Neural cell (in vitro differentiated cells): ENCODE results near the gene DST. TPM values are rescaled to one million over a fixed set of nuclear protein-coding genes. Genes with fewer than 3 reads are reported as not detected.

Source experiments
- H2AFZ ChIP-seq: fragments of 200-600, 300-800 bp; sonication (generic), shearing (Covaris generic); 2 replicates; pipeline ENCODE4 v1.6.0; 2014; ENCODE audit warnings: low read depth, mild to moderate bottlenecking, antibody characterized with exemption, low read length, moderate library complexity
- H3F3A ChIP-seq: fragments of 200-600 bp; shearing (Covaris generic); 2 replicates; pipeline ENCODE4 v1.6.1; 2016; ENCODE audit warnings: mild to moderate bottlenecking, moderate library complexity, mixed read lengths, antibody characterized with exemption, low read length; ENCODE audit not compliant: insufficient read depth, poor library complexity, severe bottlenecking
- H3K27ac ChIP-seq: fragments of 200-600, 300-800 bp; sonication (generic), shearing (Covaris generic); 2 replicates; pipeline ENCODE4 v1.5.1; 2014; ENCODE audit warnings: mild to moderate bottlenecking, low read length, moderate library complexity
- H3K27me3 ChIP-seq: fragments of 300-800, 200-600 bp; sonication (generic), shearing (Covaris generic); 2 replicates; pipeline ENCODE4 v1.6.0; 2014; ENCODE audit warnings: mild to moderate bottlenecking, low read depth, low read length, moderate library complexity; ENCODE audit not compliant: insufficient read depth
- H3K36me3 ChIP-seq: fragments of 300-800, 200-600 bp; sonication (generic), shearing (Covaris generic); 2 replicates; pipeline ENCODE4 v1.5.1; 2014; ENCODE audit warnings: mild to moderate bottlenecking, antibody characterized with exemption, low read length, moderate library complexity; ENCODE audit not compliant: insufficient read depth
- H3K4me2 ChIP-seq: fragments of 300-800, 200-600 bp; sonication (generic), shearing (Covaris generic); 2 replicates; pipeline ENCODE4 v1.6.0; 2014; ENCODE audit warnings: mild to moderate bottlenecking, low read length
- H3K4me3 ChIP-seq: fragments of 300-800, 200-600 bp; sonication (generic), shearing (Covaris generic); 2 replicates; pipeline ENCODE4 v1.5.1; 2014; ENCODE audit warnings: mild to moderate bottlenecking, low read length, moderate library complexity
- H3K79me2 ChIP-seq: fragments of 200-600 bp; shearing (Covaris generic); replicated peaks from 2 replicates; pipeline ENCODE4 v1.6.0; 2014; ENCODE audit warnings: mild to moderate bottlenecking, low read length, moderate library complexity; ENCODE audit not compliant: insufficient read depth
- H3K9ac ChIP-seq: fragments of 300-800, 200-600 bp; sonication (generic), shearing (Covaris generic); 2 replicates; pipeline ENCODE4 v1.6.1; 2016; ENCODE audit warnings: mild to moderate bottlenecking, low read length, mixed read lengths
- H3K9me2 ChIP-seq: fragments of 200-600 bp; shearing (Covaris generic); 2 replicates; pipeline ENCODE4 v1.6.1; 2016; ENCODE audit warnings: mild to moderate bottlenecking, low read length, mixed read lengths; ENCODE audit not compliant: insufficient read depth
- H3K9me3 ChIP-seq: fragments of 200-600, 300-800 bp; sonication (generic), shearing (Covaris generic); 2 replicates; pipeline ENCODE4 v1.6.1; 2016; ENCODE audit warnings: mild to moderate bottlenecking, mixed run types, low read length, moderate library complexity, mixed read lengths
- H4K20me1 ChIP-seq: fragments of 200-600 bp; shearing (Covaris generic); 2 replicates; pipeline ENCODE4 v1.6.1; 2016; ENCODE audit warnings: mild to moderate bottlenecking, mixed run types; ENCODE audit not compliant: insufficient read depth
- CTCF ChIP-seq: fragments of 450-650 bp; IDR thresholded peaks from 2 replicates; pipeline ENCODE4 v1.5.1; 2014; ENCODE audit warnings: antibody characterized with exemption, mild to moderate bottlenecking, moderate library complexity; ENCODE audit not compliant: poor library complexity, severe bottlenecking
- EP300 ChIP-seq: fragments of 450-650 bp; conservative IDR thresholded peaks from 2 replicates; pipeline ENCODE4 v1.6.1; 2014; ENCODE audit warnings: antibody characterized with exemption, mild to moderate bottlenecking, moderate library complexity; ENCODE audit not compliant: poor library complexity, severe bottlenecking
- EZH2 ChIP-seq: fragments of 200-600, 300-800 bp; shearing (Covaris generic), sonication (generic); IDR thresholded peaks from 2 replicates; pipeline ENCODE4 v1.6.1; 2014; ENCODE audit warnings: antibody characterized with exemption, low read length, borderline replicate concordance, mild to moderate bottlenecking; ENCODE audit not compliant: insufficient read depth, poor library complexity, severe bottlenecking
- MXI1 ChIP-seq: fragments of 450-650 bp; conservative IDR thresholded peaks from 2 replicates; pipeline ENCODE4 v1.6.1; 2014; ENCODE audit warnings: antibody characterized with exemption, mild to moderate bottlenecking; ENCODE audit not compliant: poor library complexity, severe bottlenecking
- POLR2AphosphoS5 ChIP-seq: IDR thresholded peaks from 2 replicates; pipeline ENCODE4 v1.6.1; 2012
- RAD21 ChIP-seq: fragments of 450-650 bp; conservative IDR thresholded peaks from 2 replicates; pipeline ENCODE4 v1.6.1; 2014; ENCODE audit warnings: antibody characterized with exemption, mild to moderate bottlenecking, moderate library complexity
- REST ChIP-seq: IDR thresholded peaks from 2 replicates; pipeline ENCODE4 v1.6.1; 2012; ENCODE audit warnings: borderline replicate concordance
- SMC3 ChIP-seq: fragments of 450-650 bp; conservative IDR thresholded peaks from 2 replicates; pipeline ENCODE4 v1.6.1; 2014; ENCODE audit warnings: antibody characterized with exemption, mild to moderate bottlenecking, moderate library complexity; ENCODE audit not compliant: poor library complexity
- TAF1 ChIP-seq: IDR thresholded peaks from 2 replicates; pipeline ENCODE4 v1.6.1; 2012; ENCODE audit warnings: low read depth
- polyA plus RNA-seq: library from polyadenylated mRNA; depleted of rRNA; stranded (reverse); fragments of >200 nt; gene quantifications from 2 replicates; pipeline ENCODE4 v1.2.3, GENCODE V29; 2014

Gene DST
- polyA plus RNA-seq, 1 donor from 2014 or later: 118 TPM

GRCh38 chr6:56527934-56528333 lies 114.8 kb downstream of the DST start:
- H3K9me3 ChIP-seq: no peaks in the 10 kb centered on the region
- no peak overlapping the region for H3K27ac ChIP-seq
- no peak overlapping the region for H3K4me3 ChIP-seq
- H2AFZ ChIP-seq: no peak overlapping the region
- no peaks in the 10 kb centered on the region for H3K27me3 ChIP-seq
- H3F3A ChIP-seq: no peaks in the 10 kb centered on the region
- H3K9me2 ChIP-seq: no peaks in the 10 kb centered on the region
- H3K4me2 ChIP-seq: no peak overlapping the region
- no peaks in the 10 kb centered on the region for H3K36me3 ChIP-seq
- H3K79me2 ChIP-seq: no peaks in the 10 kb centered on the region
- no peaks in the 10 kb centered on the region for H4K20me1 ChIP-seq
- TF ChIP-seq SMC3: no peak
- H3K9ac ChIP-seq: no peak overlapping the region

- H3K4me2 ChIP-seq: no peak overlapping the region
- H3K9me2 ChIP-seq: no peaks in the 10 kb centered on the region
- H3K36me3 ChIP-seq: no peaks in the 10 kb centered on the region
- no peaks in the 10 kb centered on the region for H4K20me1 ChIP-seq
- TF ChIP-seq EZH2: no peak
- TF ChIP-seq MXI1: no peak
- TF ChIP-seq SMC3: no peak
- no peak for TF ChIP-seq REST
- no peak for TF ChIP-seq EP300
- no peak for TF ChIP-seq RAD21
- TF ChIP-seq TAF1: no peak
- no peak for TF ChIP-seq POLR2AphosphoS5
- TF ChIP-seq CTCF: no peak
- H3K27me3 ChIP-seq: no peaks in the 10 kb centered on the region
- no peak overlapping the region for H3K27ac ChIP-seq
- H3K4me3 ChIP-seq: no peak overlapping the region
- no peak overlapping the region for H2AFZ ChIP-seq
- H3K79me2 ChIP-seq: no peaks in the 10 kb centered on the region
- no peak overlapping the region for H3K9ac ChIP-seq
- H3F3A ChIP-seq: no peaks in the 10 kb centered on the region
- H3K9me3 ChIP-seq: no peaks in the 10 kb centered on the region
Measured at GRCh38 chr6:56526860-56527544, 115.7 kb downstream of the DST start.
